Ovary (tissue), 3 donors: ENCODE results near the gene GABBR2.

Experiments used
- POLR2A ChIP-seq: fragments of 450-650 bp; IDR thresholded peaks from one replicate; pipeline ENCODE4 v1.6.1; 2017; ENCODE audit warnings: antibody characterized with exemption, mild to moderate bottlenecking, moderate library complexity
- TF ChIP-seq, protein P1 (sequence below), 3 donors: fragments of 450-650 bp in 2 of 3; fragments of 200-600 bp in 1 of 3; IDR thresholded peaks; one replicate each; pipeline versions ENCODE4 v1.5.1 to v1.8.0; 2016 to 2022; ENCODE audit warnings: antibody characterized with exemption in 3 of 3, mild to moderate bottlenecking in 1 of 3
- donor health status: DM: no; HTN: no; CAD: no.

DNA sequence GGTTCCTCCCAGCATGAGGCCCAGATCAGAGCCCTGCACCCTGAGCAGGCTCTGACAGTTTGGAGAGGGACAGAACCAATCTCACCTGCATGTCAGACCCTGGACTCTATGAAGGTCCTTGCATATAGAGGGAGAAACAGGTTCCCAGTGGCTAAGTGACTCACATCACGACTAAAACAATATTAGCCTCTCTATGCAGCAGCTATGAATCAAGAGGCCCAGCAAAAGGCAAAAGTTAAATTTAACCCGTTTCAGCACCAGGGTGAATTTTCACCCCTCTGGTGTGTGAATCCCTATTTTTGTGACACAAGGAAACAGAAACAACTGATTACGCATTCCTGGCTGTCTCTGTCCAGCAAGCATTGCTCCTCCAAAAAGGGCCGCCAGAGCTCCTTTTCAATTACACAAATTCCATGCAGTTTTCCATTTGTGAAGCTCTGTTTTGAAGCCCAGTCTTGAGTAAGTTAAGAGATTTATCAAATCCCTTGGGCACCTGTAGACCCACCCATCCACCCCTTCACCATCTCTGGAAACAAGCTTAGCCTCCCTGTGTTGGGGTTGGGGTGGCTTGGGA lies 136.6 kb downstream of the GABBR2 start:
- TF ChIP-seq, protein P1, sequence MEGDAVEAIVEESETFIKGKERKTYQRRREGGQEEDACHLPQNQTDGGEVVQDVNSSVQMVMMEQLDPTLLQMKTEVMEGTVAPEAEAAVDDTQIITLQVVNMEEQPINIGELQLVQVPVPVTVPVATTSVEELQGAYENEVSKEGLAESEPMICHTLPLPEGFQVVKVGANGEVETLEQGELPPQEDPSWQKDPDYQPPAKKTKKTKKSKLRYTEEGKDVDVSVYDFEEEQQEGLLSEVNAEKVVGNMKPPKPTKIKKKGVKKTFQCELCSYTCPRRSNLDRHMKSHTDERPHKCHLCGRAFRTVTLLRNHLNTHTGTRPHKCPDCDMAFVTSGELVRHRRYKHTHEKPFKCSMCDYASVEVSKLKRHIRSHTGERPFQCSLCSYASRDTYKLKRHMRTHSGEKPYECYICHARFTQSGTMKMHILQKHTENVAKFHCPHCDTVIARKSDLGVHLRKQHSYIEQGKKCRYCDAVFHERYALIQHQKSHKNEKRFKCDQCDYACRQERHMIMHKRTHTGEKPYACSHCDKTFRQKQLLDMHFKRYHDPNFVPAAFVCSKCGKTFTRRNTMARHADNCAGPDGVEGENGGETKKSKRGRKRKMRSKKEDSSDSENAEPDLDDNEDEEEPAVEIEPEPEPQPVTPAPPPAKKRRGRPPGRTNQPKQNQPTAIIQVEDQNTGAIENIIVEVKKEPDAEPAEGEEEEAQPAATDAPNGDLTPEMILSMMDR (IDR thresholded peaks at IDR 0.05): no peak
- no peak for TF ChIP-seq POLR2A
